ENCODE measurements around the gene LGALS4. TPM values are rescaled to one million over a fixed set of nuclear protein-coding genes. Genes with fewer than 3 reads are reported as not detected.

Gene LGALS4
- total and polyA plus RNA-seq, 9 of the 15 experiments (the other 6 are each of a cell fraction or from before 2014, with no cell fraction given), result 0.08 to 1.1 (median 0.30) TPM; not detected in 3

DNA sequence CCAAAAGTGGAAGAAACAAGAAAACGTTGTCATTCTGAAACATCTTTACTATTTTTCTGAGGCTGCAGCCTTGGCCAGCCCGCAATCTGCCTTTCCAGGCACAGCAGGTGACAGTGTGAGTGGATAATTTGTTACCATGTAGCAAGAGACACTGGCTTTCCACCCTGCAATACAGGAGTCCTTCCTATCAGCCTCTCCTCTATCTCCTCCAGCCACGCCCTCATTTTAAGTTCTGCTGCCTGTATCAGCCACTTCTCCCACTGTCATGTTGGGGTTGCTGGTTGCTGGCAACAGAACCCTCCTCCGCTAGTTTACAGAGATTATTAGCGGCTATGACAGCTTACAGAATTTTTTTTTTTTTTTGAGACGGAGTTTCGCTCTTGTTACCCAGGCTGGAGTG, 31.7 kb downstream of the LGALS4 start (continued):
- TF ChIP-seq, protein P1, sequence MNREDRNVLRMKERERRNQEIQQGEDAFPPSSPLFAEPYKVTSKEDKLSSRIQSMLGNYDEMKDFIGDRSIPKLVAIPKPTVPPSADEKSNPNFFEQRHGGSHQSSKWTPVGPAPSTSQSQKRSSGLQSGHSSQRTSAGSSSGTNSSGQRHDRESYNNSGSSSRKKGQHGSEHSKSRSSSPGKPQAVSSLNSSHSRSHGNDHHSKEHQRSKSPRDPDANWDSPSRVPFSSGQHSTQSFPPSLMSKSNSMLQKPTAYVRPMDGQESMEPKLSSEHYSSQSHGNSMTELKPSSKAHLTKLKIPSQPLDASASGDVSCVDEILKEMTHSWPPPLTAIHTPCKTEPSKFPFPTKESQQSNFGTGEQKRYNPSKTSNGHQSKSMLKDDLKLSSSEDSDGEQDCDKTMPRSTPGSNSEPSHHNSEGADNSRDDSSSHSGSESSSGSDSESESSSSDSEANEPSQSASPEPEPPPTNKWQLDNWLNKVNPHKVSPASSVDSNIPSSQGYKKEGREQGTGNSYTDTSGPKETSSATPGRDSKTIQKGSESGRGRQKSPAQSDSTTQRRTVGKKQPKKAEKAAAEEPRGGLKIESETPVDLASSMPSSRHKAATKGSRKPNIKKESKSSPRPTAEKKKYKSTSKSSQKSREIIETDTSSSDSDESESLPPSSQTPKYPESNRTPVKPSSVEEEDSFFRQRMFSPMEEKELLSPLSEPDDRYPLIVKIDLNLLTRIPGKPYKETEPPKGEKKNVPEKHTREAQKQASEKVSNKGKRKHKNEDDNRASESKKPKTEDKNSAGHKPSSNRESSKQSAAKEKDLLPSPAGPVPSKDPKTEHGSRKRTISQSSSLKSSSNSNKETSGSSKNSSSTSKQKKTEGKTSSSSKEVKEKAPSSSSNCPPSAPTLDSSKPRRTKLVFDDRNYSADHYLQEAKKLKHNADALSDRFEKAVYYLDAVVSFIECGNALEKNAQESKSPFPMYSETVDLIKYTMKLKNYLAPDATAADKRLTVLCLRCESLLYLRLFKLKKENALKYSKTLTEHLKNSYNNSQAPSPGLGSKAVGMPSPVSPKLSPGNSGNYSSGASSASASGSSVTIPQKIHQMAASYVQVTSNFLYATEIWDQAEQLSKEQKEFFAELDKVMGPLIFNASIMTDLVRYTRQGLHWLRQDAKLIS (CRISPR knock-in tag; IDR thresholded peaks at IDR 0.05), result no peak
- TF ChIP-seq NR2C2 (CRISPR knock-in tag; IDR thresholded peaks at IDR 0.05), result no peak
- no peak for TF ChIP-seq NR2C2 (tag; IDR thresholded peaks at IDR 0.05)
- TF ChIP-seq, protein P2, sequence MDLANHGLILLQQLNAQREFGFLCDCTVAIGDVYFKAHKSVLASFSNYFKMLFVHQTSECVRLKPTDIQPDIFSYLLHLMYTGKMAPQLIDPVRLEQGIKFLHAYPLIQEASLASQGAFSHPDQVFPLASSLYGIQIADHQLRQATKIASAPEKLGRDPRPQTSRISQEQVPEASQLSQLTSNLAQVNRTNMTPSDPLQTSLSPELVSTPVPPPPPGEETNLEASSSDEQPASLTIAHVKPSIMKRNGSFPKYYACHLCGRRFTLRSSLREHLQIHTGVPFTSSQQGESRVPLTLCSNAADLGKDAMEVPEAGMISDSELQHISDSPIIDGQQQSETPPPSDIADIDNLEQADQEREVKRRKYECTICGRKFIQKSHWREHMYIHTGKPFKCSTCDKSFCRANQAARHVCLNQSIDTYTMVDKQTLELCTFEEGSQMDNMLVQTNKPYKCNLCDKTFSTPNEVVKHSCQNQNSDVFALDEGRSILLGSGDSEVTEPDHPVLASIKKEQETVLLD (IDR thresholded peaks at IDR 0.05), result no peak
- no peak for TF ChIP-seq ZNF212 (CRISPR knock-in tag; IDR thresholded peaks at IDR 0.05)
- peak; percentile 91 for TF ChIP-seq FOXJ3 (CRISPR knock-in tag; IDR thresholded peaks at IDR 0.05)
- no peak for TF ChIP-seq SREBF2 (CRISPR knock-in tag; IDR thresholded peaks at IDR 0.05)
- TF ChIP-seq CEBPZ (IDR thresholded peaks at IDR 0.05; ENCODE audit: borderline replicate concordance, low read depth, low read length), result no peak
- TF ChIP-seq, protein P3, sequence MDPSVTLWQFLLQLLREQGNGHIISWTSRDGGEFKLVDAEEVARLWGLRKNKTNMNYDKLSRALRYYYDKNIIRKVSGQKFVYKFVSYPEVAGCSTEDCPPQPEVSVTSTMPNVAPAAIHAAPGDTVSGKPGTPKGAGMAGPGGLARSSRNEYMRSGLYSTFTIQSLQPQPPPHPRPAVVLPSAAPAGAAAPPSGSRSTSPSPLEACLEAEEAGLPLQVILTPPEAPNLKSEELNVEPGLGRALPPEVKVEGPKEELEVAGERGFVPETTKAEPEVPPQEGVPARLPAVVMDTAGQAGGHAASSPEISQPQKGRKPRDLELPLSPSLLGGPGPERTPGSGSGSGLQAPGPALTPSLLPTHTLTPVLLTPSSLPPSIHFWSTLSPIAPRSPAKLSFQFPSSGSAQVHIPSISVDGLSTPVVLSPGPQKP (CRISPR knock-in tag; IDR thresholded peaks at IDR 0.05), result no peak
- no peak for TF ChIP-seq ZSCAN32 (CRISPR knock-in tag; IDR thresholded peaks at IDR 0.05)
- TF ChIP-seq ZNF197 (CRISPR knock-in tag; IDR thresholded peaks at IDR 0.05; ENCODE audit: low read depth), result no peak
- peak; percentile 91 for TF ChIP-seq MEIS2 (IDR thresholded peaks at IDR 0.05; ENCODE audit: partially characterized antibody)
- TF ChIP-seq, protein P4, sequence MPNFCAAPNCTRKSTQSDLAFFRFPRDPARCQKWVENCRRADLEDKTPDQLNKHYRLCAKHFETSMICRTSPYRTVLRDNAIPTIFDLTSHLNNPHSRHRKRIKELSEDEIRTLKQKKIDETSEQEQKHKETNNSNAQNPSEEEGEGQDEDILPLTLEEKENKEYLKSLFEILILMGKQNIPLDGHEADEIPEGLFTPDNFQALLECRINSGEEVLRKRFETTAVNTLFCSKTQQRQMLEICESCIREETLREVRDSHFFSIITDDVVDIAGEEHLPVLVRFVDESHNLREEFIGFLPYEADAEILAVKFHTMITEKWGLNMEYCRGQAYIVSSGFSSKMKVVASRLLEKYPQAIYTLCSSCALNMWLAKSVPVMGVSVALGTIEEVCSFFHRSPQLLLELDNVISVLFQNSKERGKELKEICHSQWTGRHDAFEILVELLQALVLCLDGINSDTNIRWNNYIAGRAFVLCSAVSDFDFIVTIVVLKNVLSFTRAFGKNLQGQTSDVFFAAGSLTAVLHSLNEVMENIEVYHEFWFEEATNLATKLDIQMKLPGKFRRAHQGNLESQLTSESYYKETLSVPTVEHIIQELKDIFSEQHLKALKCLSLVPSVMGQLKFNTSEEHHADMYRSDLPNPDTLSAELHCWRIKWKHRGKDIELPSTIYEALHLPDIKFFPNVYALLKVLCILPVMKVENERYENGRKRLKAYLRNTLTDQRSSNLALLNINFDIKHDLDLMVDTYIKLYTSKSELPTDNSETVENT (CRISPR knock-in tag; IDR thresholded peaks at IDR 0.05), result no peak
- no peak for TF ChIP-seq SIRT6 (IDR thresholded peaks at IDR 0.05; ENCODE audit: low read depth, low read length)
- no peak for TF ChIP-seq IRF2 (CRISPR knock-in tag; IDR thresholded peaks at IDR 0.05)
- no peak for TF ChIP-seq ZBTB7A (IDR thresholded peaks at IDR 0.05; ENCODE audit: borderline replicate concordance, control insufficient read depth, low read depth, low read length)
- no peak for TF ChIP-seq PTTG1 (tag; IDR thresholded peaks at IDR 0.05; ENCODE audit: low read depth)
